Activated effector memory CD4-positive, alpha-beta T cell treated with Interleukin-2 at 50 U/mL for 16 hours (primary cell): ENCODE results near the gene AFF3.
"Not testable (repeated sequence)": the region's sequence is repeated elsewhere in the genome, so short reads cannot be mapped to it uniquely, and the experiment has no call there.

Experiments used
- DNase-seq: peaks from one replicate; pipeline ENCODE4 v3.0.0-alpha.2; 2020

AFF3 gene

GRCh38 chr2:100106460-100106859, 35.9 kb downstream of the AFF3 start:
- no peak for DNase-seq

DNA sequence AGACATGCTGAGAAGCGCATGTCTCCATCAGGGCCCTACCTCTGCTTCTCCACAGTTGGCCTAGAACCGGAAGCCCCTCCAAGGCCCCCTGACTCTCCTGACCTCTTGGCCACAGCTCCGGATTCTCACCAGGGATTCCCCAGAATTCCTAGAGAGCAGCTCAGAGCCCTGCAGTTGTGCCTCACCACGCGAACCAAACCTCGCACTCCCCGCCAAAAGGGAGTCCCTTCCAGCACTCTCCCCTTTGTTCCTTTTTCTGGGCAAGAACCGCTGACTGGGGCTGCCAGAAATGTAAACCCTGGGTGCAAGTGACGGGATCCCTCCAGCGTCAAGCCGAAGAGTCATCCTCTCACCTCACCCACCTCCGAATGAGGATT, 36.7 kb downstream of the AFF3 start:
- no peak for DNase-seq

GRCh38 chr2:100104718-100105677, 37.4 kb downstream of the AFF3 start:
- DNase-seq = no peak

DNA sequence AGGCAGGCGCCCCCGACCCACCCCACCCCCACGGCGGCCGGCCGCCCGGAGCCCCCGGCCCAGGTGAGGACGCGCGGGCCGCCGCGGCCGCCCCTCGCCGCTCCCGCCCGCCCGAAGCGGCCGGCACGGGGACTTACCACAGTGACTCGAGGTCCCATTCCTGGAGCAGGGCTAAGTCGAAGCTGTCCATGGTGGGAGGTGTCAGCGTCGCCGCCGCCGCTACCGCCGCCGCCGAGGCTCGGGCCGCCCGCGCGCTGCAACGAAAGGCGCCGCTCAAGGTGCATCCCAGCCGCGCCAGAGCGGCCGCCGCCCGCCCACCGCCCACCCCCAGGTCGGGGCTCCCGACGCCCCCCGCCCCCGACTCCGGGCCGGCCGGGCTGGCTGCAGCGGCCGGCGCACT, 38.1 kb downstream of the AFF3 start:
- DNase-seq = not testable (repeated sequence)

DNA sequence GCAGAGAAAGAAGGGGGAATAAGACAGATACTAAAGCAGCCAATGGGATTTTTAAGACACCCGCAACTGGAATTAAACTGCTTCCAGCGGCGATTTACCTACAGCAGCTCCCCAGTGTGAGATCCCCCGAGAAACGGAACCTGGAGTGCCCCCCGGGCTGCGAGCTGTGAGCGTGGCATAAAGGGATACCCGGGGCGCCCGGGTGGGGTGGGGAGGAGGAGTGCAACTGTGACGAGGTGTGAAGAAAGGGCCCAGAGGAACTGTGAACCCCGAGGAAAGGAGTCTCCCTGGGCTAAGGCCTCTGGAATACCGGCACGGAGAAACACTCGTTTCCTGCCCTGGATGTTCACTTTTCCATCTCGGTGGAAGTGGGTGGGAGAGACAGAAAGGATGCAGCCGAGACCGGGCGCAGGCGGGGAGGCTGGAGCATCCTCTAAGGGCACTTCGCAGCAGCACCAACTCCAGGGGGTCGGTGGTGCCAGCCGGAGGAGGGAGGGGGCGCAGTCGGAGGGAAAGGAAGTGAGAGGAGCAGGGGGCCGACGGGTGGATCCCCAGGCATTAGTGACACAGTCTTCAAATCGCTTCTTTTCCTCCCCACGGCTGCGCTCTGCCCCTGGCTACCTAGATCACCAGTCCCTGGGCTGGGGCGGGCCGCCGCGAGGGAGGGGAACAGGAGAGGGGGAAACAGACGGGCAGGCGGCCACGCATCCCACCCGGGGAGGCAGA, 38.7 kb downstream of the AFF3 start:
- not testable (repeated sequence) for DNase-seq

- DNase-seq = not testable (repeated sequence)
These were observed 39.8 kb downstream of the AFF3 start for GRCh38 chr2:100102466-100103180.

GRCh38 chr2:100098855-100099254, 43.5 kb downstream of the AFF3 start:
- DNase-seq = not testable (repeated sequence)

- DNase-seq = not testable (repeated sequence)
These were observed 44.6 kb downstream of the AFF3 start for GRCh38 chr2:100097611-100098294.

GRCh38 chr2:100095845-100096244, 46.5 kb downstream of the AFF3 start:
- not testable (repeated sequence) for DNase-seq

DNA sequence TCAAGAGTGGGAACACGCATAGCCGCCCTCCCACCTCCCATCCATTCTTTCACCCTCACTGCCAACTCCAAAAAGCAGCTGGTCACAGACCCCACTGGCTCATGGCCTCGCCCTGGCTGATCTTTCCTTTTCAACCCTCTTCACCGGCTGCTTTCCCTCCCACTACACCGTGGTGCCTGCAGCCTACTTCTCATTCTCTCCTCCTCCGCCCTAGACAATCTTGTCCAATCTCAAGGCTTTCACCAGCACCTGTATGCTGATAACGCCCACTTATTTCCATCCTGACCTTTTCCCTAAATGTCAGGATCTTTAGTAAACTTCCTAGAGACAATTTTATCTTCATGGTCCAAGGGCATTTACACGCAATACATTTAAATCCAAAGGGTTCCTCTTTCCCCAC, 50.6 kb downstream of the AFF3 start:
- DNase-seq = not testable (repeated sequence)

- not testable (repeated sequence) for DNase-seq
These were observed 56.6 kb downstream of the AFF3 start for GRCh38 chr2:100085744-100086143.

DNA sequence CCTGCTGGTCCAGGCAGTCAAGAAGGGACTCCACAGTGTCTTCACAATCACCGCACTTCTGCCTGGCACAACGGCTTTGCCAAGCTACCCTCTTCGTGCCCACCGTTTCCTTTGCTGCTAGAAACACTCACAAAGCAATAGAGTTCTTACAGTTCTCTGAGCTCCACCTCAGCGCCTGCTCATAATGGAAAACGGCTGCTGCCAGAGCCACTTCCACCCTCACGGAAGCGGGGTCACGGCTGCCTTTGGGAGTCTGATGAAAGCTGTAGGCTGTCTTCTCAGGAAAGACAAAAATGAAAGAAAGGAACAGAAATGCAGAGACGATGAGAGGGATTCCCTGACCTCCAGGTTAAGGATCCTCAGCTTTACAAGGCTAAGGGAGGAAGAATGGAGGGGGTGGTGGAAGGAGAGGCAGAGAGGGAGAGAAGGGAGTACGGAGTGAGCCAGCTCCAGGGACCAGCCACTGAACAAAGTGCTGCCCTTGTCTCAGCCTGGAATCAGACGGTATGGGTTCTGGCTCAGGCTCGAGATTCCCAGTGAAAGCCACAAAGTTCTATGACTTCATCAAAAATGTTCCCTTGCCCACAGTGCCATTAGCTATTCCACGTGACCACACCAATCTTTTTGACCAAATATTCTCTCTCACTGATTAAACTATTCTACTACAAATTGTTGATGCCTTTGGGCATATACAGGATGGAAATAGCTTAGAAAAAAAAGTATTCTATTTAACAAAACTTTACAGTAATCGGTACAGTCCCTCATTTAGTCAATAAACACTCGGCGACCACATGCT, 58.8 kb downstream of the AFF3 start:
- DNase-seq = not testable (repeated sequence)

DNA sequence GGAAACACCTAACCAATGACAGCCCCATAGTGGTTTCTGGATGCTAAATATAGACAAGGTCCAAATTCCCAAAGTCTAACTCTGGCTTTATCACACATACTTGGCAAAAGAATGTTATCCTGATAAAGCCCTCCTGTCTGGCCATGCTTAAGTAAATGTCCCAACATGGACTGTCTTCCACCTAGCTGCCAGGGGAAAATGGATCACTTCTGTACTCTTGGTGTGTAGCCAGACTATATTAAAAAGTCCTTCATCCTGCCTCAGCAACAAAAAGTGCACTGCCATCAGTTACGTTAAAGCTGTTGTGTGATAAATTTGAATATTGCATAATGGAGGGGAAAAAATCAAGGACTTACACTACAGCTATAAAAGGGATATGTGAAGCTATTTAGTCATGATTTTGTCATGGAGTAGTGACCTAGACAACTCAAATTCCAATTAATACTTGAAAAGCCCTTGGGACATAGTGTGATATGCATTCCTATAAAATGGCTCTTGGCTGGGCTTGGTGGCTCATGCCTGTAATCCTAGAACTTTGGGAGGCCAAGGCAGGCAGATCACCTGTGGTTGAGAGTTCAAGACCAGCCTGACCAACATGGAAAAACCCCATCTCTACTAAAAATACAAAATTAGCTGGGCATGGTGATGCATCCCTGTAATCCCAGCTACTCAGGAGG, 60.0 kb downstream of the AFF3 start:
- not testable (repeated sequence) for DNase-seq

- no peak for DNase-seq
These were observed 64.5 kb downstream of the AFF3 start for GRCh38 chr2:100077935-100078334.

GRCh38 chr2:100077456-100077855, 64.9 kb downstream of the AFF3 start:
- no peak for DNase-seq

GRCh38 chr2:100075532-100075931, 66.9 kb downstream of the AFF3 start:
- DNase-seq = no peak

DNA sequence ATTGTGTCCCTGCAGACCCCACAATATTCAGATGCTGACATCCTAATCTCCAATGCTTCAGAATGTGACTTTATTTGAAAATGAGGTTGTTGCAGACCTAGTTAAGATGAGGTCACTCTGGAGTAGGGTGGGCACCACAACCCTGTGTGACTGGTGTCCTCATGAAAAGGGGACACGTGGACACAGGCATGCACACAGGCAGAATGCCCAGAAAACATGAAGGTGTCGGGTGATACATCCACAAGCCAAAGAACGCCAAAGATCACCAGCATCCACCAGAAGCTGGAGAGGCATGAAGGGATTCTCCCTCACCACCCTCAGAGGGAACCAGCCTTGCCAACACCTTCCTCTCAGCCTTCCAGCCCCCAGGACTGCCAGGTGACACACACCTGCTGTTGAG, 69.3 kb downstream of the AFF3 start:
- DNase-seq = no peak

DNA sequence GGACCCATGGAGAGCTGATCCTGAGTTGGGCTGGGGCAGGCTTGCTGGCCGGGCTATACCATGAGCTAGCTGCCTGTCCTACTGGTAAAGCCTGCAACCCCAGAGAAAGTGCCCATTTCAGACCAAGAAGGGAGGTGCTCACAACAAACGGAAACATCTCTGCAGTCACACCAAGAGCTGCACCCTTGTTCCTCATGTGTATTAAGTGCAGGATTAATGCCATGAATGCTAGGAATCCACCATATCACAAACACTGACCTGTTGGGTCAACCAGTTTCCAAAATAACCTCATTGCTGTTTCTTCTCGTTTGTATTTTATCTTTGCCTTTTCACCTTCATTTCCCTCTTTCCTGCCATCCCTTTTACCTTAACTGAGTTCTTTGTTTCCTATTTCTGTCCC, 69.9 kb downstream of the AFF3 start:
- DNase-seq = no peak

DNA sequence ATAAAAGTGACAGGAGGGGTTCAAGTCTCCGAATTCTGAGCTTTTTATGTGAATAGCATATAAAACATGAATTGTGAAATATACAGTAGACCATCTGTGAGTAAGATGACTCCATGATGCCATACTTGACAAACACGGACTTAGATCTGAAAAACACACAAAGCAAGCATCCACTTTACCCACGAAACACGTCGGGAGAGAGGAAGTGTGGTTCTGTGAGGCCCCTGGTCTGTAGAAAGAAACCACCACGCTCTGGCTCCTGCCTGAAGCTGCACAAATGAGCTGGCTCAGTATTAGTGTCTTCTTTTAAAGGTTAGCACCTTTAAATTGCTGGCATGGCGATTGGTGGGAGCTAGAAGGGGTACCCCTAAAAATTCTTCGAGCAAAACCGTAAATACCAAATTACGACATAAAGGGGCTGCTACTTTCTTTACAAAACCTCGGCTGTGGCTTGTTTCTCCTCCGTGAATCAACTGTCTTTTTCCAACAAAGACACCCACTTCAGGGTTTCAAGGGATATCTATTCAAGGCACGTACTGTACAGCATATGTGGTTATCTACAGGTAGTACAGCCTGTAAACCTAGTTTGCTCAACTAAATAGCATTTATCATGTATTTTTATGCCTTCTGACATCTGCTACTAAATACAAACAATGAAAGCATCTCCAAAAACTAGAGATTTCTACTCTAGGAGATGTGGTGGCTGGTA, 70.9 kb downstream of the AFF3 start:
- DNase-seq = no peak

- no peak for DNase-seq
These were observed 72.3 kb downstream of the AFF3 start for GRCh38 chr2:100070078-100070477.

DNA sequence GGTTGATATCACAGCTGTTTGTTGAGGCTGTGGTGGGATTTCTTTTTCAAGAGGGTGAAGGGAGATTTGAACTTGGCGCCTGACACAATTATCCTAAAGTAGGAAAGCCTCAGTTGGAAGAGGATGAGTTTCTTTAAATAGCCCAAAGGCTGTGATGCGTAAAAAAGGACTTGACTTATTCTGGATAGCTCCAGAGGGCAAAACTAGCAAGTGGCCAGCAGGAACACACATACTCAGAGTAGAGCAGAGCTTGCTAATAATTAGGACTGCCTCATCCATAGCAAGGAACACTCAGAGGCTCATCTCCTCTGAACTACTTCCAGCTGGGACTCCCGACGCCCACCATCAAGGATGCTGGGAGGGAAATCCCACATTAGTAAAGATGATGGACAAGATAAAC, 74.0 kb downstream of the AFF3 start:
- no peak for DNase-seq
